HCT116 (cell line): ENCODE data around the gene TSPAN16. TPM values are rescaled to one million over a fixed set of nuclear protein-coding genes. Genes with fewer than 3 reads are reported as not detected.

Experiments used
- ATAC-seq: fragments of 200-7000 bp; cut with Tn5 transposase; 2 replicates; pipeline ENCODE4 v1.9.1; 2020; ENCODE audit warnings: mild to moderate bottlenecking, moderate library complexity
- BruUV-seq: library from RNA; stranded (reverse); fragments of 400-500 nt; replicated peaks from 2 replicates; lab custom pipeline; 2021; lab: Mats Ljungman, UMichigan
- CTCF ChIA-PET: fragments of 300-600 bp; sonication (Branson Sonifier 250); formaldehyde crosslinking; loops from one replicate; lab custom pipeline; 2021; ENCODE audit warnings: antibody characterized with exemption; lab: Charles Lee
- POLR2A ChIA-PET: fragments of 300-600, 350-600 bp; sonication (Branson Sonifier 250); formaldehyde crosslinking; loops from one replicate; lab custom pipeline; 2021; ENCODE audit warnings: antibody characterized with exemption; lab: Charles Lee
- RAD21 ChIA-PET, 2 experiments: fragments of 300-600 bp; sonication (Branson Sonifier 250); formaldehyde crosslinking; loops; one replicate each; lab custom pipeline; 2023; ENCODE audit warnings: low total read pairs in 2 of 2; ENCODE audit not compliant: uncharacterized antibody in 2 of 2, unreplicated experiment in 2 of 2, low non-redundant PET in 1 of 2; lab: Charles Lee
- DNase-seq: peaks from one replicate; pipeline ENCODE4 v3.0.0-alpha.2; 2010; ENCODE audit warnings: low read depth, low spot score
- H2AFZ ChIP-seq: fragments of 200-600 bp; shearing (Covaris generic), sonication (generic); 2 replicates; pipeline ENCODE4 v1.6.1; 2017; ENCODE audit warnings: low read depth, mixed run types, mixed read lengths, antibody characterized with exemption, low read length; ENCODE audit not compliant: poor library complexity, severe bottlenecking
- H3K27ac ChIP-seq: 2 replicates; pipeline ENCODE4 v1.5.1; 2012; ENCODE audit warnings: low read depth, low read length
- H3K27me3 ChIP-seq: fragments of 200-600 bp; sonication (generic); 2 replicates; pipeline ENCODE4 v1.6.1; 2016; ENCODE audit warnings: mixed run types, low read length, mixed read lengths; ENCODE audit not compliant: insufficient read depth
- H3K36me3 ChIP-seq, 2 experiments: fragments of 200-500 bp in 1 of 2; fragments of 200-600 bp in 1 of 2; sonication (Bioruptor generic) in 1 of 2; sonication (generic) in 1 of 2; 2 replicates each; pipeline versions ENCODE4 v1.5.1 to v1.6.1; 2014 to 2016; ENCODE audit warnings: low read length in 2 of 2, inconsistent platforms in 1 of 2, mixed read lengths in 1 of 2, mixed run types in 1 of 2; ENCODE audit not compliant: insufficient read depth in 2 of 2, control insufficient read depth in 1 of 2
- H3K4me1 ChIP-seq, 2 experiments: fragments of 200-600 bp in 1 of 2; sonication (generic) in 1 of 2; 2 replicates each; pipeline versions ENCODE4 v1.5.1 to v1.6.1; 2012 to 2017; ENCODE audit warnings: low read length in 2 of 2, inconsistent platforms in 1 of 2, mild to moderate bottlenecking in 1 of 2, mixed read lengths in 1 of 2, mixed run types in 1 of 2, moderate library complexity in 1 of 2; ENCODE audit not compliant: insufficient read depth in 2 of 2, control insufficient read depth in 1 of 2
- H3K4me2 ChIP-seq: fragments of 200-600 bp; sonication (generic); 2 replicates; pipeline ENCODE4 v1.6.1; 2017; ENCODE audit warnings: mixed run types, low read length, mixed read lengths
- H3K4me3 ChIP-seq, 2 experiments: fragments of 200-600 bp in 1 of 2; sonication (generic) in 1 of 2; replicated peaks in 1 of 2; 2 replicates each; pipeline ENCODE4 v1.5.1; 2011 to 2016; ENCODE audit warnings: low read length in 2 of 2, control low read depth in 1 of 2, low read depth in 1 of 2, mild to moderate bottlenecking in 1 of 2, mixed read lengths in 1 of 2, mixed run types in 1 of 2
- H3K79me2 ChIP-seq: fragments of 200-600 bp; sonication (generic); 2 replicates; pipeline ENCODE4 v1.6.1; 2017; ENCODE audit warnings: mild to moderate bottlenecking, mixed run types, low read length, moderate library complexity, mixed read lengths; ENCODE audit not compliant: insufficient read depth
- H3K9ac ChIP-seq: fragments of 200-600 bp; sonication (generic); 2 replicates; pipeline ENCODE4 v1.6.1; 2016; ENCODE audit warnings: low read length, mixed read lengths
- H3K9me2 ChIP-seq: fragments of 200-600 bp; sonication (generic), shearing (Covaris generic); 2 replicates; pipeline ENCODE4 v1.6.1; 2017; ENCODE audit warnings: mixed run types, mild to moderate bottlenecking, moderate library complexity; ENCODE audit not compliant: insufficient read depth
- H3K9me3 ChIP-seq, 2 experiments: fragments of 200-500 bp in 1 of 2; fragments of 200-600 bp in 1 of 2; sonication (Bioruptor generic) in 1 of 2; sonication (generic) in 1 of 2; 2 replicates each; pipeline ENCODE4 v1.6.1; 2014 to 2017; ENCODE audit warnings: low read length in 2 of 2, mixed read lengths in 2 of 2, inconsistent platforms in 1 of 2, low read depth in 1 of 2, mild to moderate bottlenecking in 1 of 2, mixed run types in 1 of 2, moderate library complexity in 1 of 2; ENCODE audit not compliant: control insufficient read depth in 1 of 2, insufficient read depth in 1 of 2
- H4K20me1 ChIP-seq: fragments of 200-600 bp; sonication (generic), shearing (Covaris generic); 2 replicates; pipeline ENCODE4 v1.6.1; 2017; ENCODE audit warnings: mixed run types, mild to moderate bottlenecking, moderate library complexity; ENCODE audit not compliant: insufficient read depth
- CBX3 ChIP-seq: IDR thresholded peaks from 2 replicates; pipeline ENCODE4 v1.6.1; 2012; ENCODE audit warnings: low read depth
- CEBPB ChIP-seq: IDR thresholded peaks from 2 replicates; pipeline ENCODE4 v1.6.1; 2012; ENCODE audit warnings: low read depth
- ELF1 ChIP-seq: IDR thresholded peaks from 2 replicates; pipeline ENCODE4 v1.6.1; 2012; ENCODE audit warnings: low read depth, borderline replicate concordance
- EZH2 ChIP-seq: fragments of 200-600 bp; sonication (generic); IDR thresholded peaks from 2 replicates; pipeline ENCODE4 v1.6.1; 2017; ENCODE audit warnings: antibody characterized with exemption, mixed run types
- MAX ChIP-seq: IDR thresholded peaks from 2 replicates; pipeline ENCODE4 v1.6.1; 2012
- POLR2A ChIP-seq: IDR thresholded peaks from 2 replicates; pipeline ENCODE4 v1.7.0; 2011; ENCODE audit warnings: borderline replicate concordance; ENCODE audit not compliant: insufficient read depth, insufficient read length; ENCODE audit errors: extremely low read depth
- RAD21 ChIP-seq: IDR thresholded peaks from 2 replicates; pipeline ENCODE4 v1.6.1; 2012; ENCODE audit warnings: low read depth, mild to moderate bottlenecking
- REST ChIP-seq: IDR thresholded peaks from 2 replicates; pipeline ENCODE4 v1.6.1; 2012; ENCODE audit warnings: low read depth
- SP1 ChIP-seq: IDR thresholded peaks from 2 replicates; pipeline ENCODE4 v1.6.1; 2012; ENCODE audit warnings: low read depth
- SRF ChIP-seq: IDR thresholded peaks from 2 replicates; pipeline ENCODE4 v1.6.1; 2012; ENCODE audit warnings: low read depth
- TCF7L2 ChIP-seq: IDR thresholded peaks from 2 replicates; pipeline ENCODE4 v1.7.0; 2011; ENCODE audit warnings: borderline replicate concordance, inconsistent platforms; ENCODE audit not compliant: insufficient read depth, insufficient read length; ENCODE audit errors: extremely low read depth
- YY1 ChIP-seq: IDR thresholded peaks from 2 replicates; pipeline ENCODE4 v1.6.1; 2011; ENCODE audit warnings: low read length, low read depth, moderate library complexity, mild to moderate bottlenecking; ENCODE audit not compliant: insufficient replicate concordance; ENCODE audit errors: extremely low read depth
- ZBTB33 ChIP-seq: IDR thresholded peaks from 2 replicates; pipeline ENCODE4 v1.6.1; 2011; ENCODE audit warnings: mild to moderate bottlenecking, low read length, moderate library complexity; ENCODE audit not compliant: insufficient replicate concordance; ENCODE audit errors: extremely low read depth
- ZNF274 ChIP-seq: fragments of 200-500 bp; sonication (Bioruptor generic); IDR thresholded peaks from 2 replicates; pipeline ENCODE4 v1.6.1; 2014; ENCODE audit warnings: mild to moderate bottlenecking, low read depth, low read length, inconsistent platforms
- intact Hi-C: fragments of 100-400 bp; cut with micrococcal nuclease; formaldehyde crosslinking; loops from 2 replicates; pipeline ENCODE4 v1.10.0; 2022
- total RNA-seq: library from RNA; stranded (reverse); gene quantifications from one replicate; pipeline ENCODE4 v1.2.1, GENCODE V29; 2021; ENCODE audit not compliant: unreplicated experiment
- TF ChIP-seq, protein P1 (sequence below), 3 experiments: fragments of 200-600 bp in 1 of 3; sonication (generic) in 1 of 3; IDR thresholded peaks in 2 of 3; conservative IDR thresholded peaks in 1 of 3; 2 replicates each; pipeline ENCODE4 v1.5.1; 2012 to 2017; ENCODE audit warnings: low read depth in 2 of 3, low read length in 2 of 3, antibody characterized with exemption in 1 of 3, borderline replicate concordance in 1 of 3, control low read depth in 1 of 3, mild to moderate bottlenecking in 1 of 3, mixed read lengths in 1 of 3, mixed run types in 1 of 3, moderate library complexity in 1 of 3; ENCODE audit not compliant: insufficient read depth in 1 of 3

Gene TSPAN16
- total RNA-seq, 1 experiment from 2014 or later: not detected

DNA sequence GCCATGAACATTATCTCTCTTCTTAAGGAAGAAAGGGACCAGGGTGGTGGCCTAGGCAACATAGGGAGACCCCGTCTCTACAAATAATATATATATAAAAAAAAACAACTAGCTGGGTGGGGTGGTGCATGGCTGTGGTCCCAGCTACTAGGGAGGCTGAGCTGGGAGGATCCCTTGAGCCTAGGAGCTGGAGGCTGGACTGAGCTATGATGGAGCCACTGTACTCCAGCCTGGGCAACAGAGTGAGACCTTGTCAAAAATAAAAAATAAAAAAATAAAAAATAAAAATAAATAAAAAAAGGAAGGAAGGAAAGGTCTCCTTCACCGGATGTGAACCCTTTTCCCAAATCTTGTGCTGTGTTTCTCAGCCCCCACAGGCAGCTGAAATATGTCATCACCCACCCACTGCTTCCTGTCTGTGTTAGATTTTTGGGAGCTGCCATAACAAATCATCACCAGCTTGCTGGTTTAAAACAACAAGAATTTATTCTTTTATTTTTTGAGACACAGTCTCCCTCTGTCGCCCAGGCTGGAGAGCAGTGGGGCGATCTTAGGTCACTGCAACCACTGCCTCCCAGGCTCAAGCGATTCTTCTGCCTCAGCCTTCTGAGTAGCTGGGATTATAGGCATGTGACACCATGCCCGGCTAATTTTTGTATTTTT, 9.5 kb upstream of the TSPAN16 start:
- ATAC-seq (no peak), DNase-seq (no peak)
- no peaks in the 10 kb centered on the region for H3K36me3 ChIP-seq
- no TSS peak for BruUV-seq
- no peaks in the 10 kb centered on the region for H3K9me3 ChIP-seq
- H3K4me1 ChIP-seq: no peaks in the 10 kb centered on the region
- no peak overlapping the region for H3K4me2 ChIP-seq
- H3K9ac ChIP-seq: no peak overlapping the region
- no peak overlapping the region for H3K4me3 ChIP-seq
- ChIA-PET CTCF (interaction anchor here (0.7 to 1.3 kb wide), 3 partner anchors 43 to 161 kb away, joined by 3 to 5 read pairs (median 3); no protein-coding TSS in a partner anchor), RAD21 (no interaction called here), POLR2A (interaction anchor here (0.6 kb wide), 1 partner anchor 70 kb away, joined by 3 read pairs; no protein-coding TSS in a partner anchor)
- no peaks in the 10 kb centered on the region for H3K9me2 ChIP-seq
- H3K27ac ChIP-seq: no peak overlapping the region
- H4K20me1 ChIP-seq: no peaks in the 10 kb centered on the region
- no peaks in the 10 kb centered on the region for H3K27me3 ChIP-seq
- no peak overlapping the region for H2AFZ ChIP-seq
- intact Hi-C loops: no loop called here
- H3K79me2 ChIP-seq: no peaks in the 10 kb centered on the region
- no peak for TF ChIP-seq SP1
- no peak for TF ChIP-seq SRF
- TF ChIP-seq, protein P1, sequence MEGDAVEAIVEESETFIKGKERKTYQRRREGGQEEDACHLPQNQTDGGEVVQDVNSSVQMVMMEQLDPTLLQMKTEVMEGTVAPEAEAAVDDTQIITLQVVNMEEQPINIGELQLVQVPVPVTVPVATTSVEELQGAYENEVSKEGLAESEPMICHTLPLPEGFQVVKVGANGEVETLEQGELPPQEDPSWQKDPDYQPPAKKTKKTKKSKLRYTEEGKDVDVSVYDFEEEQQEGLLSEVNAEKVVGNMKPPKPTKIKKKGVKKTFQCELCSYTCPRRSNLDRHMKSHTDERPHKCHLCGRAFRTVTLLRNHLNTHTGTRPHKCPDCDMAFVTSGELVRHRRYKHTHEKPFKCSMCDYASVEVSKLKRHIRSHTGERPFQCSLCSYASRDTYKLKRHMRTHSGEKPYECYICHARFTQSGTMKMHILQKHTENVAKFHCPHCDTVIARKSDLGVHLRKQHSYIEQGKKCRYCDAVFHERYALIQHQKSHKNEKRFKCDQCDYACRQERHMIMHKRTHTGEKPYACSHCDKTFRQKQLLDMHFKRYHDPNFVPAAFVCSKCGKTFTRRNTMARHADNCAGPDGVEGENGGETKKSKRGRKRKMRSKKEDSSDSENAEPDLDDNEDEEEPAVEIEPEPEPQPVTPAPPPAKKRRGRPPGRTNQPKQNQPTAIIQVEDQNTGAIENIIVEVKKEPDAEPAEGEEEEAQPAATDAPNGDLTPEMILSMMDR (IDR thresholded peaks at IDR 0.05 in 2 of 3, conservative IDR thresholded peaks at IDR 0.05 in 1 of 3; ENCODE audit: borderline replicate concordance in 1 of 3, insufficient read depth in 1 of 3, low read depth in 2 of 3, low read length in 2 of 3): no peak
- no peak for TF ChIP-seq CBX3
- TF ChIP-seq MAX: no peak
- TF ChIP-seq EZH2: no peak
- no peak for TF ChIP-seq ZBTB33
- TF ChIP-seq ELF1: no peak
- TF ChIP-seq YY1: no peak
- no peak for TF ChIP-seq POLR2A
- TF ChIP-seq ZNF274: no peak
- TF ChIP-seq TCF7L2: no peak
- TF ChIP-seq RAD21: no peak
- no peak for TF ChIP-seq REST
- no peak for TF ChIP-seq CEBPB
